Nephron (organoid): ENCODE measurements around the gene DNM1.

Experiments
- H3K27ac Mint-ChIP-seq, 3 experiments: 2 replicates each; pipeline ENCODE4 v1.8.0; 2020; ENCODE audit warnings: mixed read lengths in 3 of 3, mild to moderate bottlenecking in 2 of 3, moderate library complexity in 1 of 3
- H3K27me3 Mint-ChIP-seq: 2 replicates; pipeline ENCODE4 v1.8.0; 2021; ENCODE audit warnings: low read depth, mild to moderate bottlenecking, moderate library complexity, mixed read lengths
- H3K36me3 Mint-ChIP-seq: 2 replicates; pipeline ENCODE4 v1.8.0; 2020; ENCODE audit warnings: low read depth, mixed read lengths
- H3K4me1 Mint-ChIP-seq: 2 replicates; pipeline ENCODE4 v1.8.0; 2020; ENCODE audit warnings: mixed read lengths
- H3K4me3 Mint-ChIP-seq, 3 experiments: 2 replicates each; pipeline ENCODE4 v1.8.0; 2020; ENCODE audit warnings: mild to moderate bottlenecking in 3 of 3, mixed read lengths in 3 of 3, moderate library complexity in 2 of 3
- H3K9me3 Mint-ChIP-seq: 2 replicates; pipeline ENCODE4 v1.8.0; 2020; ENCODE audit warnings: mixed read lengths
- TF ChIP-seq, protein P1 (sequence below), 3 experiments: fragments of 200-600 bp; sonication (generic); IDR thresholded peaks; one replicate each; pipeline ENCODE4 v1.5.0; 2021; ENCODE audit warnings: antibody characterized with exemption in 3 of 3; ENCODE audit not compliant: unreplicated experiment in 3 of 3

DNM1 gene

DNA sequence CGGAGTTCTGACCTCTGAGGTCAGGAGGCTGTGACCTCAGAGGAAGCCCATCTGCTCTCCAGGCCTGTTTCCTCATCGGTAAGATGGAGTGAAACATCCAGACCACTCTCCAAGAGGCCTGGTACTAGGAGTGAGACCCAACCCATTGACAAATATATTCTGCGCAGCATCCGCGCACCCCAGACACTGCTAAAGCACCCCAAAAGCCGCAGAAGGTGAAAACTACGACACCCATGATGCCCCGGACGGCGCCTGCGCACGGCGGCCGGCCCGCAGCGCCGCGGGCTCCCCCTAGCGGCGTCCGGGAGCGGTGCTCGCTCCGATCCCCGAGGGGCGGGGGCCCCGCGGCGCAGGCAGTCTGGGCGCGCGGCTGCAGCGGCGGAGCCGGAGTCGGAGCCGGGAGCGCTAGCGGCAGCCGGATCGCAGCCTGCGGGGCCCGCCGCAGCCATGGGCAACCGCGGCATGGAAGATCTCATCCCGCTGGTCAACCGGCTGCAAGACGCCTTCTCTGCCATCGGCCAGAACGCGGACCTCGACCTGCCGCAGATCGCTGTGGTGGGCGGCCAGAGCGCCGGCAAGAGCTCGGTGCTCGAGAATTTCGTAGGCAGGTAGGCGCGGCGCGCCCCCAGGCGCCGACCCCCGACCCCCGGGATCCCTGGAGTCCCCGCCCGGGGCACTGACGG is at the start of gene DNM1:
DNM1 (plus strand) TSS at position 356 of the 683 bp plus-strand sequence; CDS start at position 448, 92 bp downstream.
- H3K27me3 Mint-ChIP-seq: peaks cover 3% of the 10 kb centered on the region

GRCh38 chr9:128153947-128154695 is 49.1 kb upstream of the DNM1 start:
- H3K27ac Mint-ChIP-seq: no peak overlapping the region
- TF ChIP-seq, protein P1, sequence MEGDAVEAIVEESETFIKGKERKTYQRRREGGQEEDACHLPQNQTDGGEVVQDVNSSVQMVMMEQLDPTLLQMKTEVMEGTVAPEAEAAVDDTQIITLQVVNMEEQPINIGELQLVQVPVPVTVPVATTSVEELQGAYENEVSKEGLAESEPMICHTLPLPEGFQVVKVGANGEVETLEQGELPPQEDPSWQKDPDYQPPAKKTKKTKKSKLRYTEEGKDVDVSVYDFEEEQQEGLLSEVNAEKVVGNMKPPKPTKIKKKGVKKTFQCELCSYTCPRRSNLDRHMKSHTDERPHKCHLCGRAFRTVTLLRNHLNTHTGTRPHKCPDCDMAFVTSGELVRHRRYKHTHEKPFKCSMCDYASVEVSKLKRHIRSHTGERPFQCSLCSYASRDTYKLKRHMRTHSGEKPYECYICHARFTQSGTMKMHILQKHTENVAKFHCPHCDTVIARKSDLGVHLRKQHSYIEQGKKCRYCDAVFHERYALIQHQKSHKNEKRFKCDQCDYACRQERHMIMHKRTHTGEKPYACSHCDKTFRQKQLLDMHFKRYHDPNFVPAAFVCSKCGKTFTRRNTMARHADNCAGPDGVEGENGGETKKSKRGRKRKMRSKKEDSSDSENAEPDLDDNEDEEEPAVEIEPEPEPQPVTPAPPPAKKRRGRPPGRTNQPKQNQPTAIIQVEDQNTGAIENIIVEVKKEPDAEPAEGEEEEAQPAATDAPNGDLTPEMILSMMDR (IDR thresholded peaks at IDR 0.05; ENCODE audit: unreplicated experiment in 3 of 3): no peak

More for the DNA sequence above, at the start of gene DNM1:
- Mint-ChIP-seq H3K9me3 (no peaks in the 10 kb centered on the region), H3K36me3 (peaks cover 4% of the 10 kb centered on the region), H3K4me3 (peak within 1 kb of the TSS; percentile 84 to 88 (median 87)), H3K27ac (peak within 1 kb of the TSS; percentile 77 to 87 (median 83)), H3K4me1 (peaks cover 18% of the 10 kb centered on the region)
- TF ChIP-seq, protein P1 (IDR thresholded peaks at IDR 0.05; ENCODE audit: unreplicated experiment in 3 of 3): peak; percentile 77 to 92 (median 88)

DNA sequence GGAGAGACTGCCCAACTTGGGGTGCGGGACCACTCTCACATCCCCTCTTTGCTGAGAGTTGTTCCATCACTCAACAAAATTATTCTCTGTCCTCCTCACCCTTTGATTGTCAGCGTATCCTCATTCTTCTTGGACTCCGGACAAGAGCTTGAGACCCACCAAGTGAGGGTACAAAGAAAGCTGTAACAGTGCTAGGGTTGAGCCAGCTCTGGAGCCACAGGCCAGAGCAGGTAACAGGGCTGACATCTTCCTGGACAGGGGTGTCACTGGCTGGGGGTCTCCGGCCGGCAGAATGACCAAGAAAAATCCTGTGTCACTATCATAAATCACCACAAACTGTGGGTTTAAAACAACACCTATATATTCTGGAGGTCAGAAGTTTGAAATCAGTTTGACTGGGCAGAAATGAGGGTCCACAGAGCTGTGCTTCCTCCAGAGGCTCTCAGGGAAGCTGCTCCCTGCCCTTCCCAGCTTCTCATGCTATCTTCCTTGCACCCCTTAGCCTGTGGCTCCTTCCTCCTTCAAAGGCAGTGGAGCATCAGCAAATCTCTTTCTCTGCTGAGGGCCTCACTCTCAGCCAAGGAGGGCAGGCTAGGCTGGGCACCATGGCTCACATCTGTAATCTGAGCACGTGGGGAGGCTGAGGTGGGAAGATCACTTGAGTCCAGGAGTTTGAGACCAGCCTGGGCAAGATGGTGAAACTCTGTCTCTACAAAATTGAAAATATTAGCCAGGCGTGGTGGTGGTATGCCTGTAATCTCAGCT is 47.3 kb upstream of the DNM1 start:
- H3K36me3 Mint-ChIP-seq: no peaks in the 10 kb centered on the region
- no peaks in the 10 kb centered on the region for H3K27me3 Mint-ChIP-seq
- H3K4me3 Mint-ChIP-seq: no peak overlapping the region
- no peaks in the 10 kb centered on the region for H3K9me3 Mint-ChIP-seq
- TF ChIP-seq, protein P1 (IDR thresholded peaks at IDR 0.05; ENCODE audit: unreplicated experiment in 3 of 3): no peak
- H3K27ac Mint-ChIP-seq: no peak overlapping the region
- peaks cover under 1% of the 10 kb centered on the region for H3K4me1 Mint-ChIP-seq

More at GRCh38 chr9:128153947-128154695, 49.1 kb upstream of the DNM1 start:
- Mint-ChIP-seq H3K27me3 (no peaks in the 10 kb centered on the region), H3K36me3 (no peaks in the 10 kb centered on the region), H3K9me3 (no peaks in the 10 kb centered on the region), H3K4me3 (no peak overlapping the region), H3K4me1 (peaks cover 7% of the 10 kb centered on the region)

DNA sequence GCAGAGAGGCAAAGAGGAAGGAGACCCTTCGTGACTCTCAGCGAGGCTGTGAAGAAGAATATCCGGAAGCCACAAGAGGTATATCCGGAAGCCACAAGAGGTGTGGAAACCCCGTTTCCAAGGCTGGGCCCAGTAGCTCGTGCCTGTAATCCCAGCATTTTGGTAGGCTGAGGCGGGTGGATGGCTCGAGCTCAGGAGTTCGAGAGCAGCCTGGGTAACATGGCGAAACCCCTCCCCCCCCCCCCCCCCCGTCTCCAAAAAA is 43.7 kb upstream of the DNM1 start:
- peaks cover 4% of the 10 kb centered on the region for H3K4me1 Mint-ChIP-seq
- H3K27ac Mint-ChIP-seq: peak overlapping the region; percentile 48 to 66 (median 66)
- TF ChIP-seq, protein P1 (IDR thresholded peaks at IDR 0.05; ENCODE audit: unreplicated experiment in 3 of 3): no peak
- H3K4me3 Mint-ChIP-seq: peak overlapping the region; percentile 78 to 80 (median 79)
- H3K27me3 Mint-ChIP-seq: no peaks in the 10 kb centered on the region
- H3K9me3 Mint-ChIP-seq: no peaks in the 10 kb centered on the region
- H3K36me3 Mint-ChIP-seq: peaks cover 14% of the 10 kb centered on the region

DNA sequence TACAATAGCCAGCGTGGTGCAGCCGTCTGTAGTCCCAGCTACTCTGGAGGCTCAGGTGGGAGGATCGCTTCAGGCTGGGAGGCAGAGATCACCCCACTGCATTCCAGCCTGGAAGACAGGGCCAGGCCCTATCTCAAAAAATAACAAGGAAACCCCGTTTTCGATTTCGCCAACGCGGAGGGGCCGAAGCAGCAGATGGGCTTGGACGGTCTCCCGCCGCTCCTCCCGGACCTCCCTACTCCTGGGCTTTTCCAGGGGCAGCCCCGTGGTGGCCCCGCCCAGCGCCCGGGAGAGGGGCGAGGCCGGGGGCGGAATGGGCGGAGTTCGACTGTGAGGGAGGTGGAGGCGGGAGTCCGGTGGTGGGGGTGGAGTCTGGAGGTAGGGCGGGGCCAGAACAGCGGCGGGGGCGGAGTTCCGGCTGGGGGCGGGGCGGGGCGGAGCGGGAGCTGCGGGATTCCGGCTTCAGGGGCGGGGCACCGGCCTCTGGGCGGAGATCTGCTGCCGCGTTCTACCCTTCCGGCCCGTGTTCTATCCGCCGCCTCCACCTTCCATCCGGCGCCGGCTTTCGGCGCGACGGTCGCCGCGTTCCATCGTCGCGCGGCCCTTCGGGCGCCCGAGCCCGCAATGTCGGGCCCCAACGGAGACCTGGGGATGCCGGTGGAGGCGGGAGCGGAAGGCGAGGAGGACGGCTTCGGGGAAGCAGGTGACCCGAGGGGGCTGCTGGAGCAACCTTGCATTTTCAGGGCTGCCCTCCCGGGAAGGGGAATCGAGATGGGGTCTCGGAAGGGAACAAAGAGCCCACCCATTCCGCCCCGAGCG is 43.2 kb upstream of the DNM1 start, which contains the start of gene BBLN:
BBLN (plus strand) TSS at position 482 of the 819 bp plus-strand sequence; CDS start at position 625, 143 bp downstream.
- Mint-ChIP-seq H3K9me3 (no peaks in the 10 kb centered on the region), H3K27ac (peak within 1 kb of the TSS; percentile 48 to 66 (median 66)), H3K36me3 (peaks cover 18% of the 10 kb centered on the region), H3K4me3 (peak within 1 kb of the TSS; percentile 78 to 87 (median 84)), H3K4me1 (peaks cover 4% of the 10 kb centered on the region), H3K27me3 (no peaks in the 10 kb centered on the region)
- TF ChIP-seq, protein P1 (IDR thresholded peaks at IDR 0.05; ENCODE audit: unreplicated experiment in 3 of 3): no peak
